SW480 (cell line): ENCODE measurements around the gene MTRF1.

Source experiments
- DNase-seq: peaks from one replicate; pipeline ENCODE4 v3.0.0-alpha.2; 2016; ENCODE audit warnings: low spot score

MTRF1 gene

GRCh38 chr13:41224113-41225110, 39.0 kb downstream of the MTRF1 start:
- DNase-seq, result no peak

- DNase-seq, result peak; percentile 68
Measured at GRCh38 chr13:41222259-41222852, 41.0 kb downstream of the MTRF1 start.

GRCh38 chr13:41220401-41220800, 43.0 kb downstream of the MTRF1 start:
- no peak for DNase-seq

DNA sequence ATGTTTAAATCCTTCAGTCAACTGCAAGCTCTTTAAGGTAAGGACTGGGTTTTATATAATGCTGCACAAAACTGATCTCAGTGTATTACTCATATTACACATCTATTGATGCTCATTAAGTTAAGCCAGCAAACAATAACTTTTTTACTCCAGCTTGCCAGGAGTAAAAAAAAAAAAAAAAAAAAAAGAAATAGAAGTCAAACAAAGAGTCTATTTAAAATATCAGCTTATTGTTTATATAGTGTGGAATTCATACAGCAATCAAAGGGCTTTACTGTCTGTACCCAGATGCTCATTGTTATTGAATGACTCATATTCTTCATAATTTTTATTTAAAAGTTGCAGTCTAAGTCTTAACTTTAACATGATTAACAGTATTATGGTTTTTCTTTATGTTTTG, 47.2 kb downstream of the MTRF1 start:
- DNase-seq, result peak; percentile 91

DNA sequence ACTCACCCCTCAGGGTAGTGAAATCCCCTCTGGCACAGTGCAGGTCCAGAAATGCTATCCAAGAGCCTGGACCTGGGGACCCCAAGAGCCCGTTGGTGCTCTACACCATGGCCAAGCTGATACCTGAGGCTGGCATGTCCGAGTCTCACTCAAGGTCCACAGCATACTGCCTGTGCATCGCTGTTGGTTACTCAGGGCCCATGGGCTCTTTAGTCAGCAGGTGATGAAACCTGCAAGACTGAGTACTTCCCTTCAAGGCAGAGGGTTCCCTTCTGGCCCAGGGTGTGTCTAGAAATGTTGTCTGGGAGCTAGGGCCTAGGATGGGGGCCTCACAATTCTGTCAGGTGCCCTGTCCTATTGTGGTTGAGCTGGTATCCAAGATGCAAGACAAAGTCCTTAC, 49.5 kb downstream of the MTRF1 start:
- DNase-seq, result no peak

GRCh38 chr13:41213316-41213715, 50.1 kb downstream of the MTRF1 start:
- DNase-seq, result no peak

DNA sequence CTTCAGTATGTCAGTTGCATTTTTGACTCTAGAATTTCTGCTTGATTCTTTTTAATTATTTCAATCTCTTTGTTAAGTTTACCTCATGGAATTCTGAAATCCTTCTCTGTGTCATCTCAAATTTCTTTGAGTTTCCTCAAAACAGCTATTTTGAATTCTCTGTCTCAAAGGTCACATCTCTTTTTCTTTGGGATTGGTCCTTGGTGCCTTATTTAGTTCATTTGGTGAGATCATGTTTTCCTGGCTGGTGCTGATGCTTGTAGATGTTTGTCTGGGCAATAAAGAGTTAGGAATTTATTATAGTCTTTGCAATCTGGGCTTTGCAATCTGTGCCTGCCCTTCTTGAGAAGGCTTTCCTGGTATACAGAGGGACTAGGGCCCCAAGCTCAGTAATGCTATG, 50.5 kb downstream of the MTRF1 start:
- no peak for DNase-seq

DNA sequence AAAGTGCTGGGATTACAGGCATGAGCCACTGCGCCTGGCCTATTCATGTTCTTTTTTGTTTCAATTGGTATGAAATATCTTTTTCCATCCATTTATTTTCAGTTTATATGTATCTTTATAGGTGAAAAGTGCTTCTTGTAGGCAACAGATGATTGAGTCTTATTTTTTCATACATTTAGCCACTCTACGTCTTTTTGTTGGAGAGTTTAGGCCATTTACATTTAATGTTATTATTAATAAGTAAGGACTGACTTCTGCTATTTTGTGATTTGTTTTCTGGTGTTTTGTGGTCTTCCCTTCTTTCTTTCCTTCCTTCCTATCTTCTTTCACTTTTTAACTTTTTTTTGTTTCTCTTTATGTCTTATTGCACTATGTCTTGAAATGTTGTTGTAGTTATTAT, 52.3 kb downstream of the MTRF1 start:
- DNase-seq, result no peak

GRCh38 chr13:41206467-41206866, 56.9 kb downstream of the MTRF1 start:
- no peak for DNase-seq

GRCh38 chr13:41203810-41204209, 59.6 kb downstream of the MTRF1 start:
- DNase-seq, result no peak

- DNase-seq, result no peak
Measured at GRCh38 chr13:41200126-41200525, 63.2 kb downstream of the MTRF1 start.

- DNase-seq, result no peak
Measured at GRCh38 chr13:41199526-41199925, 63.9 kb downstream of the MTRF1 start.

DNA sequence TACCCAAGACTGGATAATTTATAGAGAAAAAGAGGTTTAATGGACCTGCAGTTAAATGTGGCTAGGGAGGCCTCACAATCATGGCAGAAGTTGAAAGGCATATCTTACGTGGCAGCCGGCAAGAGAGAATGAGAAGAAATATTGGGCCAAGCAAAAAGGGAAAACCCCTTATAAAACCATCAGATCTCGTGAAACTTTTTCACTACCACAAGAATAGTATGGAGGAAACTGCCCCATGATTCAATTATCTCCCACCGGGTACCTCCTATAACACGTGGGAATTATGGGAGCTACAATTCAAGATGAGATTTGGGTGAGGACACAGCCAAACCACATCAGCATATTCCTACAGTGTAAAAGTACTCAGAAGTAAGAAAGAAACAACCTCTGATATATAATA, 64.3 kb downstream of the MTRF1 start:
- DNase-seq, result no peak

DNA sequence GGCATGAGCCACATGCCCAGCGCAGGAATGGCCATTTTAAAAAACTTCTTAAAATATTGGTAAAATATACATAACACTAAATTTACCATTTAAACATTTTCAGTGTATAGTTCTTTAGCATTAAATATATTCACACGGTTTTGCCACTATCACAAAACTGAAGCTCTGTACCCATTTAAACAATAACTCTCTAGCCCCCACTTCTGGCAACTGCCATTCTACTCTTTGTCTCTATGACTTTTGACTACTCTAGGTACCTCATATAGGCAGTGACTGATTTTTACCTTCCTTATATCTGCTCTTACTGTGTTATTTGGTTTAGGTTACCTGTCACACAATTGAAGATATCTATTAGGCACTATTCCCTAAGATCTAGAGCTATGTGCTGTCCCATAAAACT, 66.8 kb downstream of the MTRF1 start:
- DNase-seq, result no peak

DNA sequence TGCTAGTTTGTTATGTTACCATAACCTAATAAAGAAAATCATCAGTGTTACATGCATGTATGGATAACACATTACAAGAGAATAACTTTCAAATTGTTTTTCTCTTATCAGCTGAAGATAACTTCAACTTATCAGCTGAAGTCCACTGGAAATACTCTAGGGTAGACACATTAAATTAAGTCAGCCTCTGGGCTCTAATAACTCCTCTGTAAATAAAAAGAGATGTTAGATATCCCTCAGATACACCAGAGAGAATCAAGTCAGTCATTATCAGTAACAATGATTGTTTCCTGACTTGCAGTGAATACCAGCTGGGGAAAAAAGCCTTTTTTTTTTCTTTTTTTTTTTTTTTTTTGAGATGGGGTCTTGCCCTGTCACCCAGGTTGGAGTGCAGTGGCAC, 67.4 kb downstream of the MTRF1 start:
- DNase-seq, result no peak

GRCh38 chr13:41193919-41194824, 69.2 kb downstream of the MTRF1 start, which contains the start of gene KBTBD7:
KBTBD7 (minus strand) TSS chr13:41194569; CDS start chr13:41194257, 312 bp downstream.
- DNase-seq, result peak; percentile 96

DNA sequence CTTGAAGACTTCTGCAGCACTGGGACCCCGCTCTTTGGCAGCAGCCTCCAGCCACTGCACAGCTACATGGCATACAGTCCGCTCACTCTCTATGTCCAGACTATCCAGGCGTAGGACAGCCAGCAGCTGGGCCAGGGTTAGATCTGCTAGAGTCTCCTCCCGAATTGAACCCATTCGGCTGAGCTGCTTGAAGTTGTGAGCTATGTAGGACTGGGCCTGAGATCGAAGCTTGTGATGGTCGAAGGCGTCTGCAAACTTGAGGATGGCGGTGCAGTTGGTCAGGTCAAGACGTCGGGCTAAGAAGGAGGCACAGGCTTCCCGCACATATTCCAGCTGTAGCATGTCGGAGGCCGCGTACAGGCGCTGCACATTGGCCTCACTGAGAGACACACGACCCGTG, 69.9 kb downstream of the MTRF1 start:
- DNase-seq, result no peak

- DNase-seq, result no peak
Measured at GRCh38 chr13:41188584-41188983, 74.8 kb downstream of the MTRF1 start.

DNA sequence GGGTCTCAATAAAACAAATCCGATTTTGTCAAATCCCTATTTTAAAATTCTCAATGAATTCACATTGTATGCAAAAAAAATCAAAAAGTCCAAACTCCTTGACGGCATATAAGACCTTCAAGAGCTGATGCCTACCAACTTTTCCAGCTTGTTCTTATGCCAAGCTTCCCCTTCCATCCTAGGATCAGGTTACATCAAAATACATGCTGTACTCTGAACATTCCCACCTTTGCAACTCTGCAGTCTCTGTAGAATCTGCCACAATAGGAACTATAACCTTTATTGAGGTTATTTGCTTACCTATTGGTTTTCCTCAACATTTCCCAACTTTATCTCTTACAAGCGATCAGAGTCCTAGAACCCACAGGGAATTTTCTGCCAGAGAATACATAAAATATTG, 76.9 kb downstream of the MTRF1 start:
- DNase-seq, result no peak

GRCh38 chr13:41182231-41182630, 81.1 kb downstream of the MTRF1 start:
- DNase-seq, result no peak

DNA sequence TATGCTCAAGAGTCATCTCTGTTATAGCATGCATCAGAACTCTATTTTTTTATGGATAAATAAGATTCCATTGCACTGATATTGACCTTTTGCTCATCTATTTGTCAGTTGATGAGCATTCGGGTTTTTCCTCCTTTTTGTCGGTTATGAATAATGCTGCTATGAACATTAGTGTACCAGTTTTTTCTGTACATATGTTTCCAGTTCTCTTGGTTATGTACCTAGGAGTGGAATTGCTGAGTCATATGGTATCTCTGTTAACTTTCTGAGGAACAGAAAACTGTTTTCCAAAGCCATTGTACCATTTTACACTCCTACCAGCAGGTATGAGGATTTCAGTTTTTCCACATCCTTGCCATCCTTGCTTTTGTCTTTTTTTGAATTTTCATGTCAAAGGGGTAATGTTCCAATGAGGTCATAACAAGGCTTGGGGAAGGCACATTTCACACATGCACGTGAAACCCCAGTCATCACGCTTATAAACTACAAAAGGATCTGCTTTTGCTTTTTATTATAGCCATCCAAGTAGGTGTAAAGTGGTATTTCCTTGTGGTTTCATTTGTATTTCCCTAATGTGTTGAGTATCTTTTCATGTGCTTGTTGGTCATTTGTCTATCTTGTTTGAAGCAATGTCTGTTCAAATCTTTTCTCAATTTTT, 83.7 kb downstream of the MTRF1 start:
- DNase-seq, result no peak

DNA sequence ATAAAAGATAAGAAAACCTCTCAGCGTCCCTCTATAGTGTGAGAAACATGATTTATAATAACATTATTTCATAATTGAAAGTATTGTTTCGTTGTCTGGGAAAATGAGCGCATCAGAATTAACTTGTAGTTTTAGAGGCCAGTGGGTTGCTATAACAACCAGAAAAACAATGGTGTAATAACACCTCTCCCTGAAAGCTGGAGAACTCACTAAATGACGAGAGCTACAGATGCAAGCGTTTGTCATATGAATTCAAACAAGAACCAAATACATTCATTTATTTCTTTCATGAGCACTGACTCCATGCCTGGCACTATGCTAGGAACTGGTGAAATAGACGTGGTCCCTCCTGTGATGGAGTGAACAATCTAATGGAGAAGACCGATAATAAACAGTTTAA, 85.3 kb downstream of the MTRF1 start:
- DNase-seq, result no peak
